ENCODE measurements around the gene USP10.

GRCh38 chr16:84652566-84652965 lies 47.2 kb upstream of the USP10 start:
- no peak for TF ChIP-seq CTCF (IDR thresholded peaks at IDR 0.05; ENCODE audit: low read depth, low read length, missing input control)
- TF ChIP-seq TAF1 (conservative IDR thresholded peaks at IDR 0.05), result no peak
- no peak for TF ChIP-seq FOXA1 (IDR thresholded peaks at IDR 0.05)
- TF ChIP-seq HNF4G (IDR thresholded peaks at IDR 0.05), result no peak
- no peak for TF ChIP-seq REST (IDR thresholded peaks at IDR 0.05)

All from liver (tissue), 3 donors.